NCI-H1694 treated with DMSO at 0.1 percent for 48 hours (cell line): ENCODE measurements around the gene NDUFA11.

Experiments used
- DNase-seq: peaks from one replicate; lab custom pipeline; 2025; lab: John Stamatoyannopoulos, UW

The NDUFA11 gene

GRCh38 chr19:5932609-5933262 lies 29.1 kb upstream of the NDUFA11 start:
- DNase-seq: no peak

- DNase-seq: no peak
Measured at GRCh38 chr19:5932146-5932545, 28.6 kb upstream of the NDUFA11 start.

GRCh38 chr19:5931251-5931650 lies 27.7 kb upstream of the NDUFA11 start:
- no peak for DNase-seq

GRCh38 chr19:5929625-5930024 lies 26.0 kb upstream of the NDUFA11 start:
- no peak for DNase-seq

- no peak for DNase-seq
Measured at GRCh38 chr19:5929179-5929578, 25.6 kb upstream of the NDUFA11 start.

GRCh38 chr19:5927441-5927821 lies 23.8 kb upstream of the NDUFA11 start:
- no peak for DNase-seq

GRCh38 chr19:5926641-5927440 lies 23.3 kb upstream of the NDUFA11 start:
- no peak for DNase-seq

GRCh38 chr19:5925830-5926427 lies 22.3 kb upstream of the NDUFA11 start:
- DNase-seq: no peak

- DNase-seq: no peak
Measured at GRCh38 chr19:5923356-5923755, 19.8 kb upstream of the NDUFA11 start.

- no peak for DNase-seq
Measured at GRCh38 chr19:5922161-5922545, 18.6 kb upstream of the NDUFA11 start.

GRCh38 chr19:5921516-5922160 lies 18.0 kb upstream of the NDUFA11 start:
- DNase-seq: no peak

GRCh38 chr19:5918463-5919079 lies 15.0 kb upstream of the NDUFA11 start:
- DNase-seq: no peak

GRCh38 chr19:5917431-5918107 lies 14.0 kb upstream of the NDUFA11 start:
- no peak for DNase-seq

- DNase-seq: no peak
Measured at GRCh38 chr19:5916181-5916708, 12.7 kb upstream of the NDUFA11 start.

- DNase-seq: no peak
Measured at GRCh38 chr19:5915782-5916165, 12.2 kb upstream of the NDUFA11 start.

- DNase-seq: no peak
Measured at GRCh38 chr19:5914946-5915781, 11.6 kb upstream of the NDUFA11 start.

- DNase-seq: no peak
Measured at GRCh38 chr19:5914358-5914774, 10.8 kb upstream of the NDUFA11 start.

GRCh38 chr19:5913739-5914357 lies 10.3 kb upstream of the NDUFA11 start, which contains the start of gene CAPS:
Gene CAPS, plus strand, starts transcription at chr19:5914254. Its CDS starts 153 bp downstream, at chr19:5914407.
- no peak for DNase-seq

- DNase-seq: no peak
Measured at GRCh38 chr19:5911366-5911765, 7.8 kb upstream of the NDUFA11 start.

GRCh38 chr19:5910638-5910907 lies 7.0 kb upstream of the NDUFA11 start:
- DNase-seq: no peak
